HepG2 (cell line): Measurements from ENCODE around the gene HACD1.

ENCODE experiments used
- HNRNPUL1 ChIP-seq: fragments of 200-400 bp; formaldehyde crosslinking; IDR thresholded peaks from 2 replicates; pipeline ENCODE4 v1.6.1; 2017; ENCODE audit warnings: low read depth, mild to moderate bottlenecking, low read length, moderate library complexity
- RFX5 ChIP-seq: IDR thresholded peaks from 2 replicates; pipeline ENCODE4 v1.6.1; 2011; ENCODE audit warnings: low read depth, low read length, improper control_type of control experiment
- TF ChIP-seq, protein P1 (sequence below): sonication (generic); formaldehyde crosslinking; conservative IDR thresholded peaks from 2 replicates; pipeline ENCODE4 v1.8.1; 2023; ENCODE audit warnings: missing genetic modification reagents

- TF ChIP-seq, protein P1, sequence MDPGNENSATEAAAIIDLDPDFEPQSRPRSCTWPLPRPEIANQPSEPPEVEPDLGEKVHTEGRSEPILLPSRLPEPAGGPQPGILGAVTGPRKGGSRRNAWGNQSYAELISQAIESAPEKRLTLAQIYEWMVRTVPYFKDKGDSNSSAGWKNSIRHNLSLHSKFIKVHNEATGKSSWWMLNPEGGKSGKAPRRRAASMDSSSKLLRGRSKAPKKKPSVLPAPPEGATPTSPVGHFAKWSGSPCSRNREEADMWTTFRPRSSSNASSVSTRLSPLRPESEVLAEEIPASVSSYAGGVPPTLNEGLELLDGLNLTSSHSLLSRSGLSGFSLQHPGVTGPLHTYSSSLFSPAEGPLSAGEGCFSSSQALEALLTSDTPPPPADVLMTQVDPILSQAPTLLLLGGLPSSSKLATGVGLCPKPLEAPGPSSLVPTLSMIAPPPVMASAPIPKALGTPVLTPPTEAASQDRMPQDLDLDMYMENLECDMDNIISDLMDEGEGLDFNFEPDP (CRISPR knock-in tag), result no peak
- no peak for TF ChIP-seq HNRNPUL1
- no peak for TF ChIP-seq RFX5
These were observed 69.0 kb downstream of the HACD1 start for GRCh38 chr10:17548162-17548561.
